NOMO-1 treated with dmso at 0.1 percent for 144 hours (cell line): ENCODE data around the gene SLC25A30.
"Not testable (repeated sequence)": the region's sequence is repeated elsewhere in the genome, so short reads cannot be mapped to it uniquely, and the experiment has no call there.

ENCODE experiments used
- DNase-seq: peaks from one replicate; lab custom pipeline; 2025; ENCODE audit not compliant: unreplicated experiment; lab: John Stamatoyannopoulos, UW

SLC25A30 gene

GRCh38 chr13:45432737-45433380, 14.7 kb upstream of the SLC25A30 start:
- DNase-seq: no peak

- not testable (repeated sequence) for DNase-seq
Observed at GRCh38 chr13:45426056-45426841, 8.1 kb upstream of the SLC25A30 start.

GRCh38 chr13:45422731-45423292, 4.6 kb upstream of the SLC25A30 start:
- no peak for DNase-seq

- DNase-seq: no peak
Observed at GRCh38 chr13:45419945-45420344, 1.8 kb upstream of the SLC25A30 start.

- not testable (repeated sequence) for DNase-seq
Observed at GRCh38 chr13:45419389-45419788, 1.2 kb upstream of the SLC25A30 start.

- DNase-seq: no peak
Observed at GRCh38 chr13:45416516-45417128, 1.6 kb downstream of the SLC25A30 start.

DNA sequence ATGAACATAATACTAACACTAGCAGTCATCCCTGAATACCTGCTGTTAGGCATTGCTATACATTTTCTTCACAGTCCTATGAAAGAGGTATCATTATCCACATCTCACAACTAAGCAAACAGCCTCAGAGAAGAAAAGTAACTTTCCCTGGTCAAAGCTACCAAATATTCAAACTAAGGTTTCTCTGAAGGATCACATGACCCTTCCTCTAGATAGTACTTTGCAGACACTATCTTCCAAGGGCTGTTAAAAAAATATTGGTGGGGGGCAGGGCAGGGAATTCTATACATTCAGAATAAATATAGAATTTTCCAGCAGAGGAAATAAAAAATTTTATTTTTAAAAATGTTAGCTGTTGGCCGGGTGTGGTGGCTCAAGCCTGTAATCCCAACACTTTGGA, 3.1 kb downstream of the SLC25A30 start:
- no peak for DNase-seq

DNA sequence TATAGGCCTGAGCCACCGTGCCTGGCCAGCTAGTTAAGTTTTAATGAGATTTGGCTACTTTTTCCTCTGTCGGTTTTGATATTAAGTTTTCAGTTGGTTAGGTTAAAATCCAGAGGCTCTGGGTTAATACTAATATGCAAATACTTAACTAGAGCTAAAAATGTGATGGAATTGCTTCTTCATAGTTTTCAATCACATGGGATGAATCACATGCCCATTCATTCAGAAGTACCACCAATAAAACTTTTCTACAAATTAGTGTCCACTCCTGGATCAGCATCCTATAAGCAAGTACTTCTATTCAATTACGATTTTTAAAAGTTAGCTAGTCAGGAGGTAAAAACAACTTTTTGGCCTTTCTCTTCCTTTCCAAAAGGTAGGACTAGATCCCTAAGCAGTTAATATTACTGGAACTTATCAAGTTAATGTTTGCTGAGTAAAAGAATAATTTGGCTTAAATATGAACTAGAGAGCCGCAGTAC, 4.3 kb downstream of the SLC25A30 start:
- no peak for DNase-seq

DNA sequence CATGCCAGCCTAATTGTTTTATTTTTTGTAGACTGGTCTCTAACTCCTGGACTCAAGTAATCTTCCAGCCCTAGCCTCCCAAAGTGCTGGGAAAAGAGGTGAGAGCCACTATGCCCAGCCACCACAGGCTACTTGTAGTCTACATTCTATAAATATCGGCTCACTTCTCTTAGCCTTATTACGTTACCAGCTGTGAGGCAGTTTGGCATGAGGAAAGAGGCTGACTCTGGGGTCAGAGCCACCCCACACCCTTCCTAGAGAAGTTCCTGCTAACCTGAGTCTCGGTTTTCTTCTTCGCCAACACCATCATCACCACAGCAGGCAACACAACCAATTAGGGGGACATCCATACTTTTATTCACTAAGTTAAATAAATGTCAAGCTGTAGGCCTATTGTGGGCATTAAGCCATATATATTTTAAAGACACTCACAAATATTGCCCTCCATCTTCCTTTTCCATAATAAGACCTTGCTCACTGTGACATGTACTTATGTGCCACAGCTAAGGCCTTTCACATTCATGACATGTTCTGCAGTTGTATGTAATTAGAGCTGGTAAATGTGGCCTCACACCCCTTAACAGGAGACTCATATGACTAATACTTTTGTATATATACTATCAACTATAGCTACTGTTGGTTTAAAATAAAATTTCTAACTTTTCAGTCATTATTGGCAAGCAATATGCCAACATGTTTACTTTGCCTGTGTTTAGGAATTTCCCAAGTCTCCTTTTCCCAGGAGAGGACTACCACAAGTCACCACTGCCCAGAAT, 5.7 kb downstream of the SLC25A30 start:
- DNase-seq: peak; percentile 15

- no peak for DNase-seq
Observed at GRCh38 chr13:45411631-45412030, 6.5 kb downstream of the SLC25A30 start.

DNA sequence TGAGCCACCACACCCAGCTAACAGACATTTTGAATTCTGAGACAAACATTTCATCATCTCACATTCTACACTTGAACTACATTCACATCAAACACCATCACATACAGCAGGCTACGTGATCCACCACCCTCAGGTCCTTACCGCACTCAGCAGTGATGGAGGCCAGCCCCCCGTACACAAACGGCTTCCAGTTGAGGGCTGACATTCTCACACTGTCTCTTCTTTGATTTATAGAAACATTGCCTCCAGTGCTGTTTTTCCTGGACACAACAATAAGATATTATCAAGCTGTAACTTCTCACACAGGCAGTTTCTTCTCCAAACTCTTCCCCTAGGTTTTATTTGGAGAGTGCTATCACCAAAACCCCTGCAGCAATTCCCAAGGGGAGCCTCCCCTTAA, 7.0 kb downstream of the SLC25A30 start:
- no peak for DNase-seq

DNA sequence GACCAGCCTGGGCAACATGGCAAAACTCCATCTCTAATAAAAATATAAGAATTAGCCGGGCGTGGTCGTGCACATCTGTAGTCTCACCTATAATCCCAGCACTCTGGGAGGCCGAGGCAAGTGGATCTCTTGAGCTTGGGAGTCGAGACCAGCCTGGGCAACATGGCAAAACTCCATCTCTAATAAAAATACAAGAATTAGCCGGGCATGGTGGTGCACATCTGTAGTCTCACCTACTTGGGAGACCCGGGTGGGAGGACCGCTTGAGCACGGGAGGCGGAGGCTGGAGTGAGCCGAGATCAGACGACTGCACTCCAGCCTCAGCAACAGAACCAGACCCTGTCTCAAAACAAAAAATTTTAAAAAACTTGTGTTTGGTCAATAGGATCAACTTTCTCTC, 7.7 kb downstream of the SLC25A30 start:
- no peak for DNase-seq

- no peak for DNase-seq
Observed at GRCh38 chr13:45410001-45410400, 8.2 kb downstream of the SLC25A30 start.

DNA sequence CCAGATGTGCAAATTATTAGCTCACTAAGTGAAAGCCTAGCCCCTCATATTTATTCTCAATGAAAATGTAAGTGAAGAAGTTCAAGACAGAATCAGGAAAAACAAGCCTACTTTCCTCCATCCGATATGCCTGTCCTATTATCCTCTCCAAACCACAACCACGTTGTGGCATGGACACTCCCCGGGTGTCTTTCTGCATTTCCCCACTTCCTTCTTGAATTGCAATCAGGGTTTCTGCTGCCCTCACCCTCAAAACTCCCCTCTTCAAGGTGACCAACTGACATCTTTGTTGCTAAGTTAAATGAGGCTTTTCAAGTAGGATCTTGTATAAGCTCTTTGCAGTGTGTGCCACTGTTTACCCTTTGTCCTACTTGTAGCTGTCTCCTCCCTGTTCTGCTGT, 11.8 kb downstream of the SLC25A30 start:
- DNase-seq: no peak

GRCh38 chr13:45403081-45403480, 15.1 kb downstream of the SLC25A30 start:
- DNase-seq: no peak

DNA sequence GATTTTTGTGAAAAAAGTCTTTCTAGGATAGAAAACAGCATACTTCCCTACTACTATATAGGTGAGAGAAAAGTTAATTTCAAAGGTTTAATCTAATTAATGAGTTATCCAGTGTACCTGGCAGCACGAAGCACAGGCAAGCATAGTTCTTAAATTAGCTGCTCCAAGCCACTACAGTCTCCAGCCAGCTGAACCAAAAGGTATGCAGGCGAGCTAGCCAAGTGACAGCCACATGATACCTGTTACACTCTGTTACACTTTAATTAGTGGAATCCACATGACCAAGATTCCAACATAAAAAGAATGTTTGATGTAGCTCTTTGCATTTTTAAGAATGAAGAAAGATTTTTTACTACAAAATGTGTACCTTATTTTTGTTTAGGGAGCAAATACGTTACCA, 15.5 kb downstream of the SLC25A30 start:
- DNase-seq: no peak

- no peak for DNase-seq
Observed at GRCh38 chr13:45401314-45401713, 16.9 kb downstream of the SLC25A30 start.

DNA sequence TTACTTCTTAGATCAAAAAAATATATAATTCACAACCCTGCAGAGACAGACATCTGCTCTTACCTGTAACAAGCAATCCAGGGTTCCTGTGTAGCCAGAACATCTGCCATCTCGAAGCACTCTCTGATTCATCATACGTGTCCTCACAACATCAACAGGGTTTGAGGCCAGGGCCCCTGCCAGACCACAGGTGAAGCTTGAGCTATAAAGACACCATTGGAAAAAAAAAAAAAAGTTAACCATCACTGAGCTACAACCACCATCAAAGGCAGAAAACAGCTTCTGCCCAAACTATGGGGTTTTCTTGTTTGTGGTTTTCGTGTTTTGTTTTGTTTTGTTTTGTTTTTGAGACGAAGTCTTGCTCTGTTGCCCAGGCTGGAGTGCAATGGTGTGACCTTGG, 19.3 kb downstream of the SLC25A30 start:
- DNase-seq: no peak

GRCh38 chr13:45396533-45397095, 21.6 kb downstream of the SLC25A30 start:
- DNase-seq: no peak

GRCh38 chr13:45393941-45394570, 24.1 kb downstream of the SLC25A30 start:
- DNase-seq: no peak
